K562 (cell line): ENCODE measurements around the gene TMEM170A. TPM values are rescaled to one million over a fixed set of nuclear protein-coding genes. Genes with fewer than 3 reads are reported as not detected.

Source experiments
- ETV5 ChIP-seq: sonication (generic); formaldehyde crosslinking; IDR thresholded peaks from 2 replicates; pipeline ENCODE4 v1.4.0; 2020; ENCODE audit warnings: low read depth, mild to moderate bottlenecking, missing genetic modification reagents
- FOXA1 ChIP-seq: fragments of 450-650 bp; IDR thresholded peaks from 2 replicates; pipeline ENCODE4 v1.6.1; 2016; ENCODE audit warnings: mild to moderate bottlenecking, borderline replicate concordance
- FOXA3 ChIP-seq, 2 experiments: fragments of 450-650 bp in 1 of 2; sonication (generic) in 1 of 2; formaldehyde crosslinking; IDR thresholded peaks in 1 of 2; conservative IDR thresholded peaks in 1 of 2; 2 replicates each; pipeline versions ENCODE4 v1.4.0 to v1.8.0; 2020 to 2022; ENCODE audit warnings: mild to moderate bottlenecking in 2 of 2, missing genetic modification reagents in 1 of 2
- KLF1 ChIP-seq: fragments of 450-650 bp; IDR thresholded peaks from 2 replicates; pipeline ENCODE4 v1.6.1; 2016; ENCODE audit warnings: missing genetic modification characterization, missing compliant biosample characterization
- MCM2 ChIP-seq: fragments of 450-650 bp; IDR thresholded peaks from 2 replicates; pipeline ENCODE4 v1.6.1; 2017; ENCODE audit warnings: low read depth, mild to moderate bottlenecking
- NFATC3 ChIP-seq: fragments of 450-650 bp; IDR thresholded peaks from 2 replicates; pipeline ENCODE4 v1.6.1; 2017; ENCODE audit warnings: mild to moderate bottlenecking
- NONO ChIP-seq, 2 experiments: fragments of 200-400 bp in 1 of 2; fragments of 450-650 bp in 1 of 2; formaldehyde crosslinking in 1 of 2; IDR thresholded peaks; 2 replicates each; pipeline ENCODE4 v1.6.1; 2017; ENCODE audit warnings: low read depth in 2 of 2, mild to moderate bottlenecking in 2 of 2, moderate library complexity in 2 of 2, low read length in 1 of 2
- NR1H2 ChIP-seq: sonication (generic); formaldehyde crosslinking; IDR thresholded peaks from 2 replicates; pipeline ENCODE4 v1.4.0; 2020; ENCODE audit warnings: mild to moderate bottlenecking, missing genetic modification reagents
- SNRNP70 ChIP-seq: fragments of 200-400 bp; formaldehyde crosslinking; optimal IDR thresholded peaks from 2 replicates; pipeline ENCODE3; 2017; ENCODE audit warnings: low read depth, low read length
- STAT5A ChIP-seq: IDR thresholded peaks from 2 replicates; pipeline ENCODE4 v1.6.1; 2012; ENCODE audit warnings: low read length, inconsistent platforms, borderline replicate concordance
- TEAD4 ChIP-seq, 2 experiments: sonication (generic) in 1 of 2; formaldehyde crosslinking in 1 of 2; IDR thresholded peaks; 2 replicates each; pipeline versions ENCODE4 v1.6.1 to v1.8.0; 2012 to 2022; ENCODE audit warnings: borderline replicate concordance in 1 of 2, inconsistent platforms in 1 of 2, low read length in 1 of 2, mild to moderate bottlenecking in 1 of 2, missing genetic modification reagents in 1 of 2
- ZC3H8 ChIP-seq: fragments of 450-650 bp; IDR thresholded peaks from 2 replicates; pipeline ENCODE4 v1.6.1; 2017
- ZNF347 ChIP-seq: fragments of 450-650 bp; formaldehyde crosslinking; IDR thresholded peaks from 2 replicates; pipeline ENCODE4 v1.4.0; 2020; ENCODE audit warnings: low read depth, mild to moderate bottlenecking, moderate library complexity
- ZNF717 ChIP-seq: fragments of 250-450 bp; sonication (Bioruptor Pico); IDR thresholded peaks from 2 replicates; pipeline ENCODE4 v1.5.0; 2021
- polyA plus RNA-seq, 8 experiments: library from polyadenylated mRNA; depleted of rRNA in 4 of 8; stranded (reverse) in 5 of 8; unstranded in 3 of 8; fragments of >200 nt; fragmentation: Nextera tagmentation in 2 of 8; fragmentation: Illumina TruSeq in 1 of 8; extraction: Ambion mirVana in 2 of 8; extraction: Trizol in 1 of 8; gene quantifications; 2 replicates each; pipeline versions ENCODE4 v1.2.1 to v1.2.3, GENCODE V29; 2011 to 2014; ENCODE audit warnings: inconsistent platforms in 1 of 8, missing spikeins in 1 of 8
- total RNA-seq, 7 experiments: library from RNA; depleted of rRNA in 6 of 7; stranded (reverse); fragments of >200 nt in 6 of 7; fragmentation: Illumina TruSeq in 2 of 7; extraction: Trizol in 2 of 7; gene quantifications; 2 replicates each; pipeline versions ENCODE4 v1.2.1 to v1.2.3, GENCODE V29; 2011 to 2021; ENCODE audit warnings: low replicate concordance in 1 of 7
- TF ChIP-seq, protein P1 (sequence below): fragments of 250-450 bp; sonication (Bioruptor Pico); IDR thresholded peaks from 2 replicates; pipeline ENCODE4 v1.4.0; 2020
- TF ChIP-seq, protein P2 (sequence below): fragments of 250-450 bp; sonication (Bioruptor Pico); IDR thresholded peaks from 2 replicates; pipeline ENCODE4 v1.6.1; 2021; ENCODE audit warnings: mild to moderate bottlenecking
- TF ChIP-seq, protein P3 (sequence below): IDR thresholded peaks from 2 replicates; pipeline ENCODE4 v1.6.1; 2016; ENCODE audit warnings: missing genetic modification characterization, missing compliant biosample characterization
- TF ChIP-seq, protein P4 (sequence below): fragments of 450-650 bp; IDR thresholded peaks from one replicate; pipeline ENCODE4 v1.6.1; 2018; ENCODE audit warnings: mild to moderate bottlenecking, moderate library complexity; ENCODE audit not compliant: partially characterized antibody
- TF ChIP-seq, protein P5 (sequence below), 2 experiments: fragments of 250-450 bp in 1 of 2; fragments of 450-650 bp in 1 of 2; sonication (Bioruptor Pico) in 1 of 2; IDR thresholded peaks; 2 replicates each; pipeline versions ENCODE4 v1.6.1 to v1.8.0; 2016 to 2021; ENCODE audit warnings: mild to moderate bottlenecking in 2 of 2, moderate library complexity in 2 of 2, missing compliant biosample characterization in 1 of 2, missing genetic modification characterization in 1 of 2
- TF ChIP-seq, protein P6 (sequence below), 3 experiments: fragments of 200-800 bp in 1 of 3; sonication (Bioruptor generic) in 1 of 3; sonication (generic) in 1 of 3; formaldehyde crosslinking in 1 of 3; IDR thresholded peaks; 2 replicates each; pipeline versions ENCODE4 v1.6.1 to v1.8.0; 2016 to 2022; ENCODE audit warnings: mild to moderate bottlenecking in 2 of 3, missing compliant biosample characterization in 2 of 3, missing genetic modification characterization in 2 of 3, missing genetic modification reagents in 1 of 3

TMEM170A gene
- total and polyA plus RNA-seq, 9 of the 15 experiments (the other 6 are each of a cell fraction or from before 2014, with no cell fraction given), result 6.1 to 30.2 (median 15.0) TPM

DNA sequence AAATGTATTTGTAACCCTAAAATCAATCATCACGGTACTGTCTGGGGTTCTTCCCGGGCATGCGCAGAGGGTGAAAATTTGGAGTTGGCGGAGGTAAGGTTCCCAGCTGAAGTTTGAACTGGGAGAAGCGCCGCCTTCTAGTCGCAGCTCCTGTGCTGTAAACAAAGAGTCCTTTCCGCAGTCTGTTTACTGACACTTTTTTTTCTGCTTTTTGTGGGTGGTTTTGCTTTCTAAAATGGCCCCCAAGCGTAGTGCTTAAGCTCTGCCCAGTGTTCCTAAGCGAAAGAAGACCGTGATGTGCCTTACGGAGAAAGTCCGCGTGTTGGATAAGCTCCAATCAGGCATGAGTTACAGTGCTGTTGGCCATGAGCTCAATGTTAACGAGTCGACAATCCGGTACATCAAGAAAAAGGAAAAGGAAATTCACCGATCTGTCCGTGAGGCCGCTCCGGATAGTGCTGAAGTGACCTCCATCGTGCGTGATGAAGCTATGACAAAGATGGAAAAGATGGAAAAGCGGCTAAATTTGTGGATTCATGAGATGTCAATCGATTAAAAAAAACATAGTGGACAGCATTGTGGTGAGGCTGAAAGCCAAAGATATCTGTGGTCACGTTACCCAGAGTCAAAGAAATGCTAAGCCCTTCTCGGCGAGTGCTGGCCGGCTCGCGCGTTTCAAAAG is 30.6 kb downstream of the TMEM170A start (continued):
- TF ChIP-seq FOXA3 (CRISPR knock-in tag; conservative IDR thresholded peaks at IDR 0.05 in 1 of 2, IDR thresholded peaks at IDR 0.05 in 1 of 2), result peak; percentile 42 to 66; a peak in 2 of 4 replicates
- TF ChIP-seq, protein P1, sequence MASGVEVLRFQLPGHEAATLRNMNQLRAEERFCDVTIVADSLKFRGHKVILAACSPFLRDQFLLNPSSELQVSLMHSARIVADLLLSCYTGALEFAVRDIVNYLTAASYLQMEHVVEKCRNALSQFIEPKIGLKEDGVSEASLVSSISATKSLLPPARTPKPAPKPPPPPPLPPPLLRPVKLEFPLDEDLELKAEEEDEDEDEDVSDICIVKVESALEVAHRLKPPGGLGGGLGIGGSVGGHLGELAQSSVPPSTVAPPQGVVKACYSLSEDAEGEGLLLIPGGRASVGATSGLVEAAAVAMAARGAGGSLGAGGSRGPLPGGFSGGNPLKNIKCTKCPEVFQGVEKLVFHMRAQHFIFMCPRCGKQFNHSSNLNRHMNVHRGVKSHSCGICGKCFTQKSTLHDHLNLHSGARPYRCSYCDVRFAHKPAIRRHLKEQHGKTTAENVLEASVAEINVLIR (CRISPR knock-in tag), result no peak
- no peak for TF ChIP-seq MCM2
- no peak for TF ChIP-seq FOXA1
- no peak for TF ChIP-seq ZC3H8
- TF ChIP-seq TEAD4 (IDR thresholded peaks at IDR 0.05; ENCODE audit: low read length), result no peak
- TF ChIP-seq TEAD4 (CRISPR knock-in tag; IDR thresholded peaks at IDR 0.05; ENCODE audit: borderline replicate concordance), result no peak
- no peak for TF ChIP-seq SNRNP70
- TF ChIP-seq NONO (IDR thresholded peaks at IDR 0.05; ENCODE audit: low read depth in 2 of 2, low read length in 1 of 2), result no peak
- TF ChIP-seq, protein P2, sequence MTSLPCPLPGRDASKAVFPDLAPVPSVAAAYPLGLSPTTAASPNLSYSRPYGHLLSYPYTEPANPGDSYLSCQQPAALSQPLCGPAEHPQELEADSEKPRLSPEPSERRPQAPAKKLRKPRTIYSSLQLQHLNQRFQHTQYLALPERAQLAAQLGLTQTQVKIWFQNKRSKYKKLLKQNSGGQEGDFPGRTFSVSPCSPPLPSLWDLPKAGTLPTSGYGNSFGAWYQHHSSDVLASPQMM (CRISPR knock-in tag), result no peak
- no peak for TF ChIP-seq STAT5A
- 0 out of 2 replicates have a peak, but pooled peaks have one; percentile 56 for TF ChIP-seq NFATC3
- TF ChIP-seq, protein P3, sequence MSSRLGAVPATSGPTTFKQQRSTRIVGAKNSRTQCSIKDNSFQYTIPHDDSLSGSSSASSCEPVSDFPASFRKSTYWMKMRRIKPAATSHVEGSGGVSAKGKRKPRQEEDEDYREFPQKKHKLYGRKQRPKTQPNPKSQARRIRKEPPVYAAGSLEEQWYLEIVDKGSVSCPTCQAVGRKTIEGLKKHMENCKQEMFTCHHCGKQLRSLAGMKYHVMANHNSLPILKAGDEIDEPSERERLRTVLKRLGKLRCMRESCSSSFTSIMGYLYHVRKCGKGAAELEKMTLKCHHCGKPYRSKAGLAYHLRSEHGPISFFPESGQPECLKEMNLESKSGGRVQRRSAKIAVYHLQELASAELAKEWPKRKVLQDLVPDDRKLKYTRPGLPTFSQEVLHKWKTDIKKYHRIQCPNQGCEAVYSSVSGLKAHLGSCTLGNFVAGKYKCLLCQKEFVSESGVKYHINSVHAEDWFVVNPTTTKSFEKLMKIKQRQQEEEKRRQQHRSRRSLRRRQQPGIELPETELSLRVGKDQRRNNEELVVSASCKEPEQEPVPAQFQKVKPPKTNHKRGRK (tag), result no peak
- 0 out of 2 replicates have a peak, but pooled peaks have one; percentile 75 for TF ChIP-seq NR1H2
- TF ChIP-seq ZNF717 (CRISPR knock-in tag), result no peak
- TF ChIP-seq, protein P4, sequence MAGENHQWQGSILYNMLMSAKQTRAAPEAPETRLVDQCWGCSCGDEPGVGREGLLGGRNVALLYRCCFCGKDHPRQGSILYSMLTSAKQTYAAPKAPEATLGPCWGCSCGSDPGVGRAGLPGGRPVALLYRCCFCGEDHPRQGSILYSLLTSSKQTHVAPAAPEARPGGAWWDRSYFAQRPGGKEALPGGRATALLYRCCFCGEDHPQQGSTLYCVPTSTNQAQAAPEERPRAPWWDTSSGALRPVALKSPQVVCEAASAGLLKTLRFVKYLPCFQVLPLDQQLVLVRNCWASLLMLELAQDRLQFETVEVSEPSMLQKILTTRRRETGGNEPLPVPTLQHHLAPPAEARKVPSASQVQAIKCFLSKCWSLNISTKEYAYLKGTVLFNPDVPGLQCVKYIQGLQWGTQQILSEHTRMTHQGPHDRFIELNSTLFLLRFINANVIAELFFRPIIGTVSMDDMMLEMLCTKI, result no peak
- TF ChIP-seq KLF1 (tag), result no peak
- no peak for TF ChIP-seq ETV5 (CRISPR knock-in tag)
- TF ChIP-seq, protein P5, sequence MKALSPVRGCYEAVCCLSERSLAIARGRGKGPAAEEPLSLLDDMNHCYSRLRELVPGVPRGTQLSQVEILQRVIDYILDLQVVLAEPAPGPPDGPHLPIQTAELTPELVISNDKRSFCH (CRISPR knock-in tag; IDR thresholded peaks at IDR 0.05), result no peak
- TF ChIP-seq, protein P5 (tag; IDR thresholded peaks at IDR 0.05), result peak; percentile 58; the same call in 1 of the 2 replicates
- TF ChIP-seq, protein P6, sequence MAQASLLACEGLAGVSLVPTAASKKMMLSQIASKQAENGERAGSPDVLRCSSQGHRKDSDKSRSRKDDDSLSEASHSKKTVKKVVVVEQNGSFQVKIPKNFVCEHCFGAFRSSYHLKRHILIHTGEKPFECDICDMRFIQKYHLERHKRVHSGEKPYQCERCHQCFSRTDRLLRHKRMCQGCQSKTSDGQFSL (CRISPR knock-in tag; IDR thresholded peaks at IDR 0.05), result no peak
- TF ChIP-seq, protein P6 (tag; IDR thresholded peaks at IDR 0.05), result no peak
- TF ChIP-seq ZNF347 (CRISPR knock-in tag), result no peak
